Dermis microvascular lymphatic vessel endothelial cell (primary cell): Measurements from ENCODE around the gene KIAA0040. TPM values are rescaled to one million over a fixed set of nuclear protein-coding genes. Genes with fewer than 3 reads are reported as not detected.
A peak's percentile ranks its signal among the peaks of the same experiment; 100 is the strongest.

Experiments
- DNase-seq, 2 donors: peaks; one replicate each; pipeline versions ENCODE4 v3.0.0 to v3.0.0-alpha.2; 2010; ENCODE audit warnings: low read depth in 2 of 2
- total RNA-seq: library from RNA; depleted of rRNA; stranded (reverse); fragments of >200 nt; gene quantifications from 2 replicates; pipeline ENCODE4 v1.2.1, GENCODE V29; 2014

Gene KIAA0040
- total RNA-seq, 1 donor from 2014 or later, result 10.0 TPM

GRCh38 chr1:175203570-175204068 is 11.0 kb upstream of the KIAA0040 start:
- DNase-seq, result no peak

GRCh38 chr1:175200678-175201521 is 8.3 kb upstream of the KIAA0040 start:
- peak; percentile 91 to 93 for DNase-seq

- DNase-seq, result peak in 1 of 2 donors; percentile 31
These were observed 5.8 kb upstream of the KIAA0040 start for GRCh38 chr1:175198332-175198731.

GRCh38 chr1:175197531-175197930 is 5.0 kb upstream of the KIAA0040 start:
- DNase-seq, result peak; percentile 66 to 91

- DNase-seq, result no peak
These were observed 3.2 kb upstream of the KIAA0040 start for GRCh38 chr1:175195798-175196197.

- no peak for DNase-seq
These were observed 2.7 kb upstream of the KIAA0040 start for GRCh38 chr1:175195281-175195680.

- peak in 1 of 2 donors; percentile 24 for DNase-seq
These were observed 943 bp upstream of the KIAA0040 start for GRCh38 chr1:175193527-175193910.

- peak in 1 of 2 donors; percentile 35 for DNase-seq
These were observed 406 bp downstream of the KIAA0040 start for GRCh38 chr1:175192111-175192629.

- no peak for DNase-seq
These were observed 917 bp downstream of the KIAA0040 start for GRCh38 chr1:175191659-175192058.

GRCh38 chr1:175188936-175189335 is 3.6 kb downstream of the KIAA0040 start:
- no peak for DNase-seq

GRCh38 chr1:175186433-175187160 is 6.0 kb downstream of the KIAA0040 start:
- no peak for DNase-seq

- no peak for DNase-seq
These were observed 6.7 kb downstream of the KIAA0040 start for GRCh38 chr1:175185903-175186302.

- no peak for DNase-seq
These were observed 9.0 kb downstream of the KIAA0040 start for GRCh38 chr1:175183586-175183985.

- no peak for DNase-seq
These were observed 10.3 kb downstream of the KIAA0040 start for GRCh38 chr1:175182201-175182746.

GRCh38 chr1:175179837-175180590 is 12.6 kb downstream of the KIAA0040 start:
- DNase-seq, result peak in 1 of 2 donors; percentile 10

- no peak for DNase-seq
These were observed 14.1 kb downstream of the KIAA0040 start for GRCh38 chr1:175178456-175178855.

- no peak for DNase-seq
These were observed 14.5 kb downstream of the KIAA0040 start for GRCh38 chr1:175178056-175178455.

GRCh38 chr1:175176246-175176645 is 16.3 kb downstream of the KIAA0040 start:
- no peak for DNase-seq

GRCh38 chr1:175174309-175175102 is 18.1 kb downstream of the KIAA0040 start:
- DNase-seq, result no peak

- no peak for DNase-seq
These were observed 19.0 kb downstream of the KIAA0040 start for GRCh38 chr1:175173531-175173930.
